GM13976 (cell line): ENCODE data around the gene ATG2A.

Experiments used
- DNase-seq: peaks from one replicate; pipeline ENCODE4 v3.0.0; 2012; ENCODE audit warnings: low spot score
- in situ Hi-C: fragments of 300-500 bp; cut with MboI; formaldehyde crosslinking; loops from one replicate; pipeline ENCODE4 v1.12.0; 2022; ENCODE audit warnings: low sequenced_read_pairs, mixed read lengths, inconsistent platforms; ENCODE audit not compliant: unreplicated experiment
- TF ChIP-seq, protein P1 (sequence below): IDR thresholded peaks from 2 replicates; pipeline ENCODE4 v1.5.1; 2012; ENCODE audit warnings: borderline replicate concordance, mild to moderate bottlenecking; ENCODE audit not compliant: insufficient read depth; ENCODE audit errors: extremely low read depth, missing control alignments, control extremely low read depth

The ATG2A gene

DNA sequence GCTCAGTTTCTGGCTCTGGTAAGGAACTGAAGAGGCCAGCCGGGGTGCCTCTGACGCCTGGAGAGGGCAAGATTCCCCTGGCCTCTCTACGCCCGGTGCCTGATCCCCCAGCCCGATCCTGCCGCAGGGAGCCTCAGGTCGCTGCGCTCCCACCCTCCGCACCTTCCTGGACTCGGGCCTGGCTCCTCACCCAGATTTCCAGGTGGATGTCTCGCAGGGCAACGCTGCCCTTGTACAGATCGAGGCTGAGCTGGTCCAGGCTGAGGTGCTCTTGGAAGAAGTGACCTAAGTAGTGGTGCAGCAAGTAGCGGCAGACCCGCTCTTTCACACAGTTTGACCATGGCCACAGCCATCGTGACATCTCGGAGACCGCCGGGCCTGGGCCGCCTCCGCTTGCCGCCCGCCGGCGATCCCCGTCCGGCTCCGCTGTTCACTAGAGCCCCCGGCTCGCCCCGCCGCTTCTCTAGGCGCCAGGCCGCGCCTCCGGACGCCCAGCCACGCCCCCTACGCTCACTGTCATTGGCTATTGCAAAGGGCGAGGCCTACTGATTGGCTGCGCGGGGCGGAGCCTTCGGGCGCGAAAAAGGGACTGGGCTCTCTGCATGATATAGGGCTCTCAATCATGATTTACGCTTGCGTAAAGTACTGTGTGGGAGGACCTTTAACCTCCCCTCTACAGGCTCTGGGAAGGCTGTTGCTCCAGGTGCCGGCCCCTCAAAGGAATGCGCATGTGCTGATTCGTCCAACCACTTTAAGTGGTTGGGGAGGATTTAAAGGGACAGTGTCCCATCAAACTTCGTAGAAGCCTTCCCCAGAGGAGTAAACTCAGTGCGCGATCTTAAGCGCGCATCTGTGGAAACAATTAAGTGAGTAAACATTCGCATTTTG, at the start of gene ATG2A:
Gene ATG2A, minus strand, starts transcription at position 435 of the 888 bp plus-strand sequence. Its CDS starts 74 bp downstream, at position 361.
- in situ Hi-C loops = no loop called here
- peak; percentile 99 for DNase-seq
- TF ChIP-seq, protein P1, sequence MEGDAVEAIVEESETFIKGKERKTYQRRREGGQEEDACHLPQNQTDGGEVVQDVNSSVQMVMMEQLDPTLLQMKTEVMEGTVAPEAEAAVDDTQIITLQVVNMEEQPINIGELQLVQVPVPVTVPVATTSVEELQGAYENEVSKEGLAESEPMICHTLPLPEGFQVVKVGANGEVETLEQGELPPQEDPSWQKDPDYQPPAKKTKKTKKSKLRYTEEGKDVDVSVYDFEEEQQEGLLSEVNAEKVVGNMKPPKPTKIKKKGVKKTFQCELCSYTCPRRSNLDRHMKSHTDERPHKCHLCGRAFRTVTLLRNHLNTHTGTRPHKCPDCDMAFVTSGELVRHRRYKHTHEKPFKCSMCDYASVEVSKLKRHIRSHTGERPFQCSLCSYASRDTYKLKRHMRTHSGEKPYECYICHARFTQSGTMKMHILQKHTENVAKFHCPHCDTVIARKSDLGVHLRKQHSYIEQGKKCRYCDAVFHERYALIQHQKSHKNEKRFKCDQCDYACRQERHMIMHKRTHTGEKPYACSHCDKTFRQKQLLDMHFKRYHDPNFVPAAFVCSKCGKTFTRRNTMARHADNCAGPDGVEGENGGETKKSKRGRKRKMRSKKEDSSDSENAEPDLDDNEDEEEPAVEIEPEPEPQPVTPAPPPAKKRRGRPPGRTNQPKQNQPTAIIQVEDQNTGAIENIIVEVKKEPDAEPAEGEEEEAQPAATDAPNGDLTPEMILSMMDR = no peak

DNA sequence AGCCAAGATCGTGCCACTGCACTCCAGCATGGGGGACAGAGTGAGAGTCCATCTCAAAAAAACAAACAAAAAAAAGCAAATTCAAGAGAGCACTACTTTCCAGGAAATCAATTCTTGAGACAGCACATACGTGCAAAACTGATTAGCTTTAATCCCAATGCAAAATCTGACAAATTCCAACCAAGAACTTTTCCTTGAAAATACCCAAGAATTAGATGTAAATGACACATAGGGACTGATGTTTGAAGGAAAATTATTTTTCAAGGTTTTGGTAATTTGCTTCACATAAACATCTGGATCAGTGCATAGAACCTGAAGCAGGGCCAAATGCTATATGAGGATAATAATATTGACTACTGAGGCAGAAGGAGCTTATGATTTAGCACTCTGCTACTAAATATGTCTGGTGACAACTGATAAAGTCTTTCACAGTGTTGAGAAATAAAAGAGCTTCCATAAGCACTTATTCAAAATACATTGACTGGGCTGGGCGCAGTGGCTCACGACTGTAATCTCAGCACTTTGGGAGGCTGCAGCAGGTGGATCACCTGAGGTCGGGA, 46.1 kb upstream of the ATG2A start:
- in situ Hi-C loops = no loop called here
- DNase-seq = no peak
- TF ChIP-seq, protein P1 = no peak

DNA sequence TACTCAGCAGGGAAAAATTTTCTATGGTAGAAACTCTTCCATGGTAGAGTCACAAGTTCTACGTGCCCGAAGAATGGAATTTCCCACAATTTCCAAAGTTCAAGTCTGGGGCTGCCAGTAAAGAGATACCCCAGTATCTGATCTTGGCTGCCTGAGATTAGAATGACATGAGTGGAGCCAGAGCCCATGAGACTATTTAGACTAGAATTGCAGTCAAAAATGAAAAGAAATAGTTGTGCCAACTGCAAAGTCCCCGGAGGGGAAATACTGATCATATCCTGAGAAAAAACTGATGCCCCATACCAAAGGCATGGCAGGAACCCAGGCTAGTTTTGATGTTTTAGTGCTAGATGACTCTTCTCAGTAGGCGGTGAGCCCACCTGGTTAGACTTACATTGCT, 43.7 kb upstream of the ATG2A start:
- TF ChIP-seq, protein P1 = no peak
- in situ Hi-C loops = no loop called here

DNA sequence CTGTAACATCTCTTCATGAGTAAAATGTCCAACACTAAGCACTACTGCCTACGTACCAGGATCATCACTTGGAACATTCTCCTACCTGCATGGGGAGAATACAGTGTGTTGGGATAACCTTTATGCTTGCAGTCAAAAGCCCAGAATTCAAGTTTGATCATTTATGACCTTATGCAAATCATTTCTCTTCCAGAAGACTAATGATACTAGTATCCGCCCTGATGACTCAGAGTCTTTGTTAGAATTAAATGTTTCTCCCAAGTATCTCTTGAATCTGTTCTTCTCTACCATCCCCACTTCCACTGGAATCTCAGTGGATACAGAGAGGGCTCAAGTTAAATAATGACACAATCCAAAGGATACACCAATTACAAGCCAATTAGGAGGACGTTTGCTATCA, 42.5 kb upstream of the ATG2A start:
- DNase-seq = no peak
- in situ Hi-C loops = no loop called here
- TF ChIP-seq, protein P1 = no peak

More for the DNA sequence above, 43.7 kb upstream of the ATG2A start:
- no peak for DNase-seq

DNA sequence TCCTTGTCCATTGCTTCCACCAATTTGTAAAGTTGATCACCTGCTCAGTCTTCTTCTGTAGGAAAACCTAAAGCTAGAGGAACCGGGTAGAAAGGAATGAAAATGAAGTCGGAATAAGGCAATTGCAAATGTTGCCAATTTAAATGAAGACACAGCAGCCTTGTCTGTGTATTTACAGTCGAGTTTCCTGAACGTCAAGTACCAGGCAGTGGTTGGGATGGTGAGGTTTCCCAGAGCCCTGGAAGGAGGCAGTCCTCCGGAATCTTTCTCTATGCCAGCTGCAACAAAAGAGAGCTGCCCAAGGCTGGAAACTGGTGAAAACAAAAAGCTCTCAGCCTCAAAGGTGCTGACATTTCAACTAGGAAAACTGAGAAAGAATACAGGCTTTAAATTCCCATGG, 37.2 kb upstream of the ATG2A start:
- TF ChIP-seq, protein P1 = no peak

DNA sequence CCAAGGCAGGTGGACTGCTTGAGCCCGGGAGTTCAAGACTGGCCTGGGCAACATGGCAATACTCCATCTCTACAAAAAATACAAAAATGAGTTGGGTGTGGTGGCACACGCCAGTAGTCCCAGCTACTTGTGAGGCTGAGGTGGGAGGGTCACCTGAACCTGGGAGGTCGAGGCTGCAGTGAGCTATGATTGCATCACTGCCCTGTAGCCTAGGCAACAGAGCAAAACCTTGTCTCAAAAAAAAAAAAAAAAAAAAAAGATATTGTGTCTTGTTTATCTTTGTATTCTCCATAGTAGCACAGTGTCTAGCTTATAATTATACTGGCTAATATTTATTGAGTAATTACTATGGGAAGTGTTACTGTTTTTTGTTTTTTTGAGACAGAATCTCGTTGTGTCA, 34.5 kb upstream of the ATG2A start:
- no peak for DNase-seq
- TF ChIP-seq, protein P1 = no peak
- in situ Hi-C loops = no loop called here

More for the DNA sequence above, 37.2 kb upstream of the ATG2A start:
- in situ Hi-C loops = no loop called here
- DNase-seq = no peak
